ENCODE data around the gene PRLHR.

Gene PRLHR

GRCh38 chr10:118595598-118596425 is at the start of gene PRLHR:
Gene PRLHR, minus strand, starts transcription at chr10:118595648. Its CDS starts 404 bp downstream, at chr10:118595244.
- H3K27ac ChIP-seq (ENCODE audit: low read length): no peak within 1 kb of the TSS
- H3K4me3 ChIP-seq (ENCODE audit: low read depth in 1 of 2, low read length in 2 of 2): no peak within 1 kb of the TSS
- H3K27me3 ChIP-seq (ENCODE audit: low read depth, low read length): peaks cover 26% of the 10 kb centered on the region
- peaks cover 0 to 3% of the 10 kb centered on the region in 2 donors for H3K9me3 ChIP-seq (ENCODE audit: control insufficient read depth in 1 of 2, low read length in 2 of 2)
- no peaks in the 10 kb centered on the region for H3K36me3 ChIP-seq (ENCODE audit: control insufficient read depth in 1 of 2, insufficient read depth in 2 of 2, low read length in 2 of 2)
- H3K4me1 ChIP-seq (ENCODE audit: control insufficient read depth in 1 of 2, insufficient read depth in 2 of 2, low read length in 2 of 2): peaks cover 0 to 14% of the 10 kb centered on the region in 2 donors

- Histone ChIP-seq H3K9me3 (ENCODE audit: control insufficient read depth in 1 of 2, low read length in 2 of 2) (no peaks in the 10 kb centered on the region), H3K4me3 (ENCODE audit: low read depth in 1 of 2, low read length in 2 of 2) (no peak overlapping the region), H3K27ac (ENCODE audit: low read length) (no peak overlapping the region), H3K27me3 (ENCODE audit: low read depth, low read length) (no peaks in the 10 kb centered on the region), H3K36me3 (ENCODE audit: control insufficient read depth in 1 of 2, insufficient read depth in 2 of 2, low read length in 2 of 2) (no peaks in the 10 kb centered on the region), H3K4me1 (ENCODE audit: control insufficient read depth in 1 of 2, insufficient read depth in 2 of 2, low read length in 2 of 2) (no peaks in the 10 kb centered on the region)
These were observed 46.8 kb upstream of the PRLHR start for GRCh38 chr10:118642228-118642627.

DNA sequence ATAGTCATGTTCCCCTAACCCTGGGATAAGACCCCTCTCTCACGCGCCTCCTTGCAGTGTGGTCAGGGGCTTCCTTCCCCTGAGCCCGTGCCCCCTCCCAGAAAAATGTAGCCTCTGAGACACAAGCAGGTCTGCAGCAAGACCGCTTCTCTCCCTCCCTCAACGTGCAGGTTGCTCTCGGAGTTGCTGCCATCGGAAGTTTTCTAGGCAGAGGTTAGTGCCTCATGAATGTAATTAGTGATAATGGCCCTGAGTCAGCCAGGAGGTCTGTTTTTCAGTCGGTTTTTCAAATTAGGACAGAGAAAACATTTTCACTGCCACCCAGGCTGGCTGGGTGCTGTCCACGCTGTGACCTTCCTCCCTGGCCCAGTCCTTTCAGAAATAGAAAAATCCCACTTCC is 43.2 kb upstream of the PRLHR start:
- H3K9me3 ChIP-seq (ENCODE audit: control insufficient read depth in 1 of 2, low read length in 2 of 2): no peaks in the 10 kb centered on the region
- no peaks in the 10 kb centered on the region for H3K4me1 ChIP-seq (ENCODE audit: control insufficient read depth in 1 of 2, insufficient read depth in 2 of 2, low read length in 2 of 2)
- H3K4me3 ChIP-seq (ENCODE audit: low read depth in 1 of 2, low read length in 2 of 2): no peak overlapping the region
- H3K36me3 ChIP-seq (ENCODE audit: control insufficient read depth in 1 of 2, insufficient read depth in 2 of 2, low read length in 2 of 2): no peaks in the 10 kb centered on the region
- no peaks in the 10 kb centered on the region for H3K27me3 ChIP-seq (ENCODE audit: low read depth, low read length)
- H3K27ac ChIP-seq (ENCODE audit: low read length): no peak overlapping the region

- H3K36me3 ChIP-seq (ENCODE audit: control insufficient read depth in 1 of 2, insufficient read depth in 2 of 2, low read length in 2 of 2): no peaks in the 10 kb centered on the region
- H3K4me1 ChIP-seq (ENCODE audit: control insufficient read depth in 1 of 2, insufficient read depth in 2 of 2, low read length in 2 of 2): no peaks in the 10 kb centered on the region
- H3K27me3 ChIP-seq (ENCODE audit: low read depth, low read length): no peaks in the 10 kb centered on the region
- H3K9me3 ChIP-seq (ENCODE audit: control insufficient read depth in 1 of 2, low read length in 2 of 2): no peaks in the 10 kb centered on the region
- H3K4me3 ChIP-seq (ENCODE audit: low read depth in 1 of 2, low read length in 2 of 2): no peak overlapping the region
- no peak overlapping the region for H3K27ac ChIP-seq (ENCODE audit: low read length)
These were observed 40.4 kb upstream of the PRLHR start for GRCh38 chr10:118635674-118636402.

DNA sequence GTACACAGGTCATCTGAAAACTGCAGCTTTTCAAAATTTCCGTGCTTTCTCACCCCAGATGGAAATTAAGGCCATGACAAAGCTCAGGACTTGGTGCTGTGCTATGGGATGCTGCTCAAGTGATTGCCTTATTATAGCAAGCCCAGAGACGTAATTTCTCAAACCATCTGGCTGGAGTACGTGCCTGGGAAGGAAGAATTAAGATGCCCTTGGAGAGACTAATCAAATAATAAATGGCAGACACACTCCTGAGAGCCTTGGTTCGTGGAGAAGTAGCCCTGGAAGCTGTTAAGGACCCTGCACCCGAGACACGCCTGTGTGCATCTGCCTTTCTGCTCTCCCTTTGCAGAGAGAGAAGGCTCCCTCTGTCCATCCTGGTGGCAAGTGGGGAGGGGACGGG is 38.3 kb upstream of the PRLHR start:
- Histone ChIP-seq H3K27ac (ENCODE audit: low read length) (no peak overlapping the region), H3K36me3 (ENCODE audit: control insufficient read depth in 1 of 2, insufficient read depth in 2 of 2, low read length in 2 of 2) (no peaks in the 10 kb centered on the region), H3K27me3 (ENCODE audit: low read depth, low read length) (no peaks in the 10 kb centered on the region), H3K4me1 (ENCODE audit: control insufficient read depth in 1 of 2, insufficient read depth in 2 of 2, low read length in 2 of 2) (no peaks in the 10 kb centered on the region), H3K4me3 (ENCODE audit: low read depth in 1 of 2, low read length in 2 of 2) (no peak overlapping the region), H3K9me3 (ENCODE audit: control insufficient read depth in 1 of 2, low read length in 2 of 2) (no peaks in the 10 kb centered on the region)

DNA sequence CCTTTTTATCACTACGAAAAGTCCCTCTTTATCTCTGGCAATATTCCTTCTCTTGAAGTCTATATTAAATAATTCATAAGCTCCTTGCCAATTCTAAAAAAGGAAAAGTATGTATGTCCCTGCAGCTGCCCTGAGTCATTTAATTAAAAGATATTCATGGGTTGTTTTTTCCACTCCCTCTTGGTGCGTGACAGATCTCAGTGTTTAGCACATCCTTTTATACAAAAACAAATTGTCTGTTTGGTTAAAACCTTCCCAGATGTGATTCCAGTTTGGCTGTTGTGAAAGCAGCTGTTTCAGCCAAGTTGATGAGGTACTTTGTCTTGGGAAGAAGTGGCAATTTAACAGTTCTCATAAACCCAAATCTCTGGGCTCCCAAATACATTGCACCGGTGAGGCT is 33.8 kb upstream of the PRLHR start:
- Histone ChIP-seq H3K4me1 (ENCODE audit: control insufficient read depth in 1 of 2, insufficient read depth in 2 of 2, low read length in 2 of 2) (no peaks in the 10 kb centered on the region), H3K36me3 (ENCODE audit: control insufficient read depth in 1 of 2, insufficient read depth in 2 of 2, low read length in 2 of 2) (no peaks in the 10 kb centered on the region), H3K9me3 (ENCODE audit: control insufficient read depth in 1 of 2, low read length in 2 of 2) (no peaks in the 10 kb centered on the region), H3K27ac (ENCODE audit: low read length) (peak overlapping the region; percentile 10), H3K27me3 (ENCODE audit: low read depth, low read length) (no peaks in the 10 kb centered on the region), H3K4me3 (ENCODE audit: low read depth in 1 of 2, low read length in 2 of 2) (no peak overlapping the region)

DNA sequence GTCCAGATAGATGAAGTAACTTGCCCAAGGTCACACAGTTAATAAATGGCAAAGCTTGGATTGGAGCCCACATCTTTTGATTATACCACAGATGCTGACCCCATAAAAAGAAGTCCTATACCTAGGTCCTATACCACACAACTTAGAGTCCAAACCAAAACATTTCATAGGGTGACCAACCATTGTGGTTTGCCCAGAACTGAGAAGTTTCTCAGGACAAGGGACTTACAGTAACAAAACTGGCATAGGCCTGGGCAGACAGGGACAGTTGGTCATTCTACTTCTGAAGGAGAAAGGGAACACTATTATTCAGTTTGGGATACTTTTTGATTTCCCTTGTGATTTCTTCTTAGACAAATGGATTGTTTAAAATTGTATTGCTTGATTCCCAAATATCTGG is 32.9 kb upstream of the PRLHR start:
- Histone ChIP-seq H3K27me3 (ENCODE audit: low read depth, low read length) (no peaks in the 10 kb centered on the region), H3K4me1 (ENCODE audit: control insufficient read depth in 1 of 2, insufficient read depth in 2 of 2, low read length in 2 of 2) (no peaks in the 10 kb centered on the region), H3K9me3 (ENCODE audit: control insufficient read depth in 1 of 2, low read length in 2 of 2) (no peaks in the 10 kb centered on the region), H3K4me3 (ENCODE audit: low read depth in 1 of 2, low read length in 2 of 2) (no peak overlapping the region), H3K27ac (ENCODE audit: low read length) (no peak overlapping the region), H3K36me3 (ENCODE audit: control insufficient read depth in 1 of 2, insufficient read depth in 2 of 2, low read length in 2 of 2) (no peaks in the 10 kb centered on the region)

GRCh38 chr10:118626953-118627352 is 31.5 kb upstream of the PRLHR start:
- Histone ChIP-seq H3K4me1 (ENCODE audit: control insufficient read depth in 1 of 2, insufficient read depth in 2 of 2, low read length in 2 of 2) (no peaks in the 10 kb centered on the region), H3K9me3 (ENCODE audit: control insufficient read depth in 1 of 2, low read length in 2 of 2) (no peaks in the 10 kb centered on the region), H3K36me3 (ENCODE audit: control insufficient read depth in 1 of 2, insufficient read depth in 2 of 2, low read length in 2 of 2) (no peaks in the 10 kb centered on the region), H3K4me3 (ENCODE audit: low read depth in 1 of 2, low read length in 2 of 2) (no peak overlapping the region), H3K27me3 (ENCODE audit: low read depth, low read length) (no peaks in the 10 kb centered on the region), H3K27ac (ENCODE audit: low read length) (no peak overlapping the region)

DNA sequence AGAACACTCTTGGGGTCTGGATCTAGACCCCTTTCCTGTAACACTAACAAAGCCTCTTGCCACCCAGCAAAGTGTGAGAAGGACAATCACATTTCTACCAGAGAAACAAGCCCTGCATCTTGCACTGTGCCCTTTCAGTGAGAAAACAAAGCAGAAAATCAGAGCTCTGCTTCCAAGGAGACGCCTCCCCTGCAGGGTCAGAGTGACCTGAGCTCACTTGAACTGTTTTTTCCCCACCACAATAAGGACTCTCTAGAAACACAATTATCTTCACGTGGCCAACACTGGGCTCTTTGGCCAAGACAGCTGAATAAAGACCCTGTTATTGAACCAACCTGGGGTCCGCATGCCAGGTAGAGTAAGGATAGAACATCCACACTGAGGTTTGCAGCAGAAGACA is 30.1 kb upstream of the PRLHR start:
- Histone ChIP-seq H3K27ac (ENCODE audit: low read length) (no peak overlapping the region), H3K9me3 (ENCODE audit: control insufficient read depth in 1 of 2, low read length in 2 of 2) (no peaks in the 10 kb centered on the region), H3K36me3 (ENCODE audit: control insufficient read depth in 1 of 2, insufficient read depth in 2 of 2, low read length in 2 of 2) (no peaks in the 10 kb centered on the region), H3K4me1 (ENCODE audit: control insufficient read depth in 1 of 2, insufficient read depth in 2 of 2, low read length in 2 of 2) (no peaks in the 10 kb centered on the region), H3K4me3 (ENCODE audit: low read depth in 1 of 2, low read length in 2 of 2) (no peak overlapping the region), H3K27me3 (ENCODE audit: low read depth, low read length) (no peaks in the 10 kb centered on the region)

DNA sequence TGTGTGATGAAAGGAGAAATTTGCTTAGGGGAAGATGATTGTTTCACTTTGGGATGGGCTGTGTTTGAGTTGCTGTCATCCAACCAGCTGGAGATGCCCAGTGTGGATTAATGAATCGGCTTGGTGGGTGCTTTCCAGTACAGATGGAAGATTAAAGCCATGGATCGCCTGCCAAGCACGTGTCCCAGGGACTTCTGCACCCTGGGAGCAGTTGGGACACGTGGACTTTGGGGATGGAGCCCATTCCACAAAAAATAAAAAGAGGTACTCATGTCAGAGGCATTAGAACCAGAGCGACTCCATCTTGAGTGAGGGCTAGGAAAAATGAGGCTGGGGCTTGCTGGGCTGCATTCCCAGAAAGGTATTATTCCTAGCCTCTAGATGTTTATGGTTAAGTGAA is 29.3 kb upstream of the PRLHR start:
- no peaks in the 10 kb centered on the region for H3K4me1 ChIP-seq (ENCODE audit: control insufficient read depth in 1 of 2, insufficient read depth in 2 of 2, low read length in 2 of 2)
- no peaks in the 10 kb centered on the region for H3K27me3 ChIP-seq (ENCODE audit: low read depth, low read length)
- no peak overlapping the region for H3K4me3 ChIP-seq (ENCODE audit: low read depth in 1 of 2, low read length in 2 of 2)
- H3K36me3 ChIP-seq (ENCODE audit: control insufficient read depth in 1 of 2, insufficient read depth in 2 of 2, low read length in 2 of 2): no peaks in the 10 kb centered on the region
- H3K27ac ChIP-seq (ENCODE audit: low read length): no peak overlapping the region
- no peaks in the 10 kb centered on the region for H3K9me3 ChIP-seq (ENCODE audit: control insufficient read depth in 1 of 2, low read length in 2 of 2)

DNA sequence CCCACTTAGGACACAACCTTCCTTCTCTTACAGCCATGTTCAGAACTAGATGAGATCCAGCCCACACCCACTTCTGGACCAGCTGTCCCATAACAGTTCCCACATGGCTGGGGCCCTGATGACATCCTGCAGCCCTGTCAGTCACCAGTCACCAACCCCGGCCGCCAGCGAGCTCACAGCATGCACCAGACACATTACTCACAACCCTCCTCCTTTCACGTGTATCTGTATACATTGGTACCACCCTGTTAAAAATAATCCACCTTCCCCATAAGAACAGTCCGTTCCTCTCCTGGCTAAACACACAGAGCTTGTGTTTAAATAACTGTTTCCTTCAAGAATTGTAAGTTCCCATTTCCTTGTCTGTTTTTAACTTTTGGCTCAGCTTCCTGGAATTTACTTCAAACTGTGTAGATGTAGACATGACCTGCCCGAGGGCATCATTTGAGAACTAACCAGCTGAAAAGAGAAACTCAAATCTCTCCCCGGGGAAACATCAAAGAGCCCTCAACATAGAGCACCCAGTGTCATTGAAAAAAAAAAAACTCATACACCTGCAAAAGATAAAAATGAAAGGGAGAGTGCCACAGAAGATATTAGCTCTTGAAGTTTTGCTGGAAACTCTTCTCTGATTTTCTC is 26.0 kb upstream of the PRLHR start:
- no peak overlapping the region for H3K27ac ChIP-seq (ENCODE audit: low read length)
- H3K4me3 ChIP-seq (ENCODE audit: low read depth in 1 of 2, low read length in 2 of 2): no peak overlapping the region
- no peaks in the 10 kb centered on the region for H3K27me3 ChIP-seq (ENCODE audit: low read depth, low read length)
- no peaks in the 10 kb centered on the region for H3K9me3 ChIP-seq (ENCODE audit: control insufficient read depth in 1 of 2, low read length in 2 of 2)
- no peaks in the 10 kb centered on the region for H3K36me3 ChIP-seq (ENCODE audit: control insufficient read depth in 1 of 2, insufficient read depth in 2 of 2, low read length in 2 of 2)
- H3K4me1 ChIP-seq (ENCODE audit: control insufficient read depth in 1 of 2, insufficient read depth in 2 of 2, low read length in 2 of 2): no peaks in the 10 kb centered on the region
